NCI-H2107 treated with DMSO at 0.1 percent for 48 hours (cell line): ENCODE results near the gene TSSC4.

Experiments
- DNase-seq: peaks from one replicate; lab custom pipeline; 2025; ENCODE audit not compliant: unreplicated experiment; lab: John Stamatoyannopoulos, UW

Gene TSSC4

DNA sequence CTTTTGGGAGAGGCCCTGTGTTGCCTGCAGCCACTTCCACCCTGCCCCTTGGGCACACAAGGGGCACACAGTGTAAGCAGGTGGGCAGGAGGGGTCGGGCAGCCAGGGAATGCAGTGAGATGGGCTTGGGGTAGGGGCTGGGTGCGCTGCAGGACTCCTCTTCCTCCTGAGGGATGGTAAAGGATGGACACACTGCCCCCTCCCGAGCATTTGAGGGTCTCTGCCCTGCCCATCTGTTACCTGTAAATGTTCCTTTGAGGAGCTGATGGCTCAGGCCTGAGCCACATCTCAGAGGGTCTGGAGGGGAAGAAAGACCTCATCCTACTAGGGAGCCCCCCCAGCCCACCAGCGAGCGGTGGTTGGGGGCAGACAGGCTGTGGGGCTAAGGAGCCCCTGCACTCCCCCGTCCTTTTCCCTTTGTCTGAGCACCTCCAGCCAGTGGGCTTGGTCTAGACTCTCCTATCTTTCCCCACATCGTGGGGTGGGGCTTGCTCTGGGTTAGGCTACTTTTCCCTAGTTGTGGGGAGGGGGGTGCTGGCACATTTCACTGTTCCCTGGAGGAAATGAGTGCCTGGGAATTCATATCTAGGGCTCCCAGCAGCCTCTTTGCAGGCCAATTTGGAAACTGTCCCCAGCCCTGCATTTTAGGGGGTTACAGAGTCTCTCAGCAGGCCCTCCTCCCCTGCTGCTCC is 1.7 kb upstream of the TSSC4 start:
- no peak for DNase-seq

DNA sequence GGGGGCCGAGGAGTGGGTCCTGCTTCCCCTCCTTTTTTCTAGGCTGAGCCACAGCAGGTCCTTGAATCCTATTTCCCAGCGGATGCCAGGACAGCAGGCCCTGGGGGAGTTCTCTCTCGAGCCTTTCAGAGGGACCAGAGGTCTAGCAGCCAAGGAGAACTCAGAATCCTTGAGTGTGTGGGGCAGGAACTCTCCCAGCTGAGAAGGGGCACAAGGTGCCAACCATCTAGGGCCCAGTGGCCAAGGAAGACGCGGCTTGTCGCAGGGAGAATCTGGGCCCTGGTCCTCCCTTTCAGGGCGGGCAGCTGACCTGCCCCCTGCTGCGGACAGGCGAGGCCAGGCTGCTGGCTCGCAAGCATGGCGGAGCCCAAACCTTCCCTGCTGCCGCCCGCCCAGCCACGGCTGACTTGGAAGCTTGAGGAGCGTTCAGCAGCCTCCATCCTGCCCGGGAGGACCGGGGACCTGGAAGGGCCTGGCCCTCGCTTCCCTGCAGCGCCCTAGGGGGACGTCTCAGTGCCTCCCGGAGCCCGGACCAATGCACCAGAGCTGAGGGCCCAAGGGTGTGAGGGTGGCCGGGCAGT is 972 bp upstream of the TSSC4 start:
- no peak for DNase-seq

DNA sequence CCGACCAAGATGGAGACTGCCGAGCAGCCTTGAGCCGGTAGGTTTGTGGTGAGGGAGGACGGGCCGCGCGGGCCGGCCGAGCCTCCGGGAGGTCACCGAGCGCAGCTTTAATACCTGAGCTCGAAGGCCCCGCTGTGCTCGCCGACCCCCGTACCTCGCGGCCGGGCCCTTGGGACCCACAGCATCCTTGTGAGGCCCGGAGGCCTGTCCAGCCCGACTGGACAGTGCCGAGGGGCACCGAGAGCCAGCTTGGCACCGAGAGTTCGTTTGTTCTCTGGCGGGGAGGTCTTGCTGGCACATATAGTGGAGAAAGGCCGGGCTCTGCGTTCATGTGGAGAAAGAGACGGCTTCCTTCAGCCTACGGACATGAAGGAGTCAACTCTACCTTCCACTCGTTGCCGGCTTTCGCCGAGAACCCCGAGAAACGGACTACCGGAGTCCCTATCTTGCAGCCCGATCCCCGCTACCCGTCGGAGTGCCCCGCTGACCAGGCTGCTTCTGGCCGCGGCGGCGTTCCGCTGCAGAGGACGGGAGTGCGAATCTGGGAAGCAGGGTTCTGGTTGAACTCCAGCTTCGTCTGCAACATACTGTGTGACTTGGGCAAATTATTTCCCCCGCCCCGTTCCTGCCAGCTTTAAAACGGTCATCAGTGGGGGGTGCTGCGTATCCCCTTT is 349 bp downstream of the TSSC4 start:
- DNase-seq, result no peak

DNA sequence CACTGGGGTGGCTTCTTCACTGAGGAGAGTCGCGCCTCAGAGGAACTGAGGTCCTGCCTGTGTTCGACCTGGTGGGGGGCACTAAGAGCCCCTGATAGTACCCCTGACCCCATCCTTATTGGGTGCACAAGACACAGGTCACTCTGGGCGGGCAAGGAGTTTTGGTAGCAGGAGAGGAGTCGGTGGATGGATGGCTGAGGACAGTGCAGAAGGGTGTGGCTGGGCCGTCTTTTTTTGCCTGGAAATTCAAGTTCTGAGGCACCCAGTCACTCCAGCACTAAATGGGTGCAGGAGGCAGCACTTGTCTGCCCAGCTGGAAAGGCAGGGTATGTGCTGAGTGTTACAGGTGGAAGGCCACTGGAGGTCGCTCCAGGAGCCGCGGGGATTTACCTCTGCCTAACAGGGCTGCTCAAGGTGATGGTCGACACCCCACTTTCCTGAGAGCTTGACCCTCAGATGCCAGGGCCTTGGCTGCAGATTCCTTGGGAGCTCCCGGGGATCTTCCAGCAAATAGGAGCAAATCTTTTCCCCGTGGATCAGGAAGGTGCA is 960 bp downstream of the TSSC4 start:
- DNase-seq, result no peak

DNA sequence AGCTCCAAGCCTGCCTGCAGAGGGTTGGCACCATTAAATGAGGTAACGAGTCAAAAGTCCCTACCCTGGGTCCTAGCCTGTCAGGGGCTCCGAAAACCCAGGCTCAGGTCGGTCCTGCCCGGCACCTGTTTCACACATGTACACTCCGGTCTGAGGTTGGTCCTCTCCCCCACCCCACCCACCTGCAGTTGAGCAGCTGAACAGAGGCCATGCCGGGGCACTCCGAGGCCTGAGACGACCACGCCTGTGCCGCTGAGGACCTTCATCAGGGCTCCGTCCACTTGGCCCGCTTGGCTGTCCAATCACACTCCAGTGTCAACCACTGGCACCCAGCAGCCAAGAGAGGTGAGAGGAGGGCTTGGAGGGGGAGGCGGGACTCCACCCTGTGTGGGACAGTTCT is 1.6 kb downstream of the TSSC4 start:
- no peak for DNase-seq

GRCh38 chr11:2402890-2403645 is 2.5 kb downstream of the TSSC4 start:
- DNase-seq, result no peak

- DNase-seq, result no peak
Observed at GRCh38 chr11:2404735-2405196, 4.2 kb downstream of the TSSC4 start.

DNA sequence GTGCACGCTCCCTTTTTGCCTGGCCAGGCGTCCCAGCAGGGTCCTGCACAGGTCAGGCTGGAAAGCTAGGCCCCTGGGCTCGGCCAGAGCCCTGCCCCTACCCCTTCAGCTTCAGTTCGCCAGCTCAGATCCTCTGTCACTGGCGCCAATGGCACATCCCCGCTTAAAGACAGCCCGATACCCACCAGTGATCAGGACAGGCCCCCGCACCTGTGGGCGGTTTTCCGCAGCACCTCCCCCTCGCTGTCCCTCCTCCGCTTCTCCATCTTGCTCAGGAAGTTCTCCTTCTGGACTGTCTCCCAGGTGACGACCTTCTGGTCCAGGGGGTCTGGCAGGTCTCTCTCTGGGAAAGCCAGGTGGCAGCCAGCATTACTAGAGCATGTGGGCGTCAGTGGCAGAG is 5.9 kb downstream of the TSSC4 start:
- DNase-seq, result no peak

DNA sequence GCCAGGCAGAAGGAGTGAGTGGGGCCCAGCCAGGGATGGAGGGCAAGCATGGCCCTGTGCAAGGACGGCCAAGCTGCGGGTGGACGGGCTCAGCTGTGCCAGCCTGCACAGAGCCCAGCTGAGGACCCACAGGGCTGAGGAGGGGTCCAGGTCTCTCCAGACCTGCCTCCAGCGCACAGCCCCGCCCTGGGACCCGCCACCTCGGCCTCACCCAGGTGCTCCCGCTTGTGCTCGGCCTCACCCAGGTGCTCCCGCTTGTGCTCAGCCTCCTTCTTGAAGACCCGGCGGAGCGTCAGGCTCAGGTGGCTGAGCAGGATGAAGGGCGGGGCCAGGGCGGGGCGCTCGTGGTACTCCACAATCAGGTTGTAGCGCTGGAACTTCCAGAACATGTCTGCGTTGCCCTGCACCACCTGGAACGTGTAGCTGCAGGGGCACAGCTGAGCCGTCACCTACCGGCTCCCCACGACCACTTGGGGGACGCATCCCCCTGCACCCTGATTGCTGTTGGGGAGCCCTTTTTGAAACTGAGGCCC is 6.4 kb downstream of the TSSC4 start:
- DNase-seq, result no peak

DNA sequence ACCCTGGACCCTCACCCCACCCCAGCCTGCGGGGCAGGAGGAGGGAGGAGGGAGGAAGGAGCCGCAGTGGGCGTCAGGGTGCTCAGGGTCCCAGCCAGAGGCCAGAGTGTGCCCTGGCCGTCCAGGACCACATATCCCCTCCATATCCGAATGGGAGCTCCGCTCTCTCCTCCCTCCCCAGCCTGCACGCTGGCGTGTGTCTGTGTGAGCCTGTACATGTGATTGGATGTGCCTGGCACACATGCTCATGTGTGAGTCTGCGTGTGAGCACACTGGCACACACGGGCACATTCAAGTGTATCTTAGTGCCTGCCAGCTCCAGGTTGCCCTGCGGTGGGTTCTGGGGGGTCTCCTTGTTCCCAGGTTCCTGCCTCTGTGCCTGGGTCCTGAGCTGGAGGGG is 8.1 kb downstream of the TSSC4 start:
- no peak for DNase-seq

DNA sequence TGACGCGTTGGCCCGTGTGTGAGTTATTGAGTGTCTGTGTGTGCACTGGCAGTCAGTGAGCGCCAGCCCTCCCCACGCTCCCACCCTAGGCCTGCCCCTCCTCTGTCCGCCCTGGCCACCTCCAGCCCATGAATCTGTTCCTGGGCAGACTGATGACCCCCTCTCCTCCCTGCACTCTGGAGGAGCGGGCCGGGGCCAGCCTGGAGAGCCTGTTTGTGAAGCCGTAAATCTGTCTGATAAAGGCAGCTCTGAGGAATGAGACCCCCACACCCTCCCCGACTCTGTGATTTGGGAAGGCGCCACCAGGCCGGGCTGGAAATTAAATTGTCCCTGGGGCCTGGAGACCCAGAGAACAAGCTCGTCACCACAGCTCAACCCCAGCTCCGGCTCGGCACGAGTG is 8.6 kb downstream of the TSSC4 start:
- DNase-seq, result no peak

GRCh38 chr11:2409611-2410468 is 9.3 kb downstream of the TSSC4 start:
- no peak for DNase-seq

- no peak for DNase-seq
Observed at GRCh38 chr11:2410616-2411015, 10.1 kb downstream of the TSSC4 start.

DNA sequence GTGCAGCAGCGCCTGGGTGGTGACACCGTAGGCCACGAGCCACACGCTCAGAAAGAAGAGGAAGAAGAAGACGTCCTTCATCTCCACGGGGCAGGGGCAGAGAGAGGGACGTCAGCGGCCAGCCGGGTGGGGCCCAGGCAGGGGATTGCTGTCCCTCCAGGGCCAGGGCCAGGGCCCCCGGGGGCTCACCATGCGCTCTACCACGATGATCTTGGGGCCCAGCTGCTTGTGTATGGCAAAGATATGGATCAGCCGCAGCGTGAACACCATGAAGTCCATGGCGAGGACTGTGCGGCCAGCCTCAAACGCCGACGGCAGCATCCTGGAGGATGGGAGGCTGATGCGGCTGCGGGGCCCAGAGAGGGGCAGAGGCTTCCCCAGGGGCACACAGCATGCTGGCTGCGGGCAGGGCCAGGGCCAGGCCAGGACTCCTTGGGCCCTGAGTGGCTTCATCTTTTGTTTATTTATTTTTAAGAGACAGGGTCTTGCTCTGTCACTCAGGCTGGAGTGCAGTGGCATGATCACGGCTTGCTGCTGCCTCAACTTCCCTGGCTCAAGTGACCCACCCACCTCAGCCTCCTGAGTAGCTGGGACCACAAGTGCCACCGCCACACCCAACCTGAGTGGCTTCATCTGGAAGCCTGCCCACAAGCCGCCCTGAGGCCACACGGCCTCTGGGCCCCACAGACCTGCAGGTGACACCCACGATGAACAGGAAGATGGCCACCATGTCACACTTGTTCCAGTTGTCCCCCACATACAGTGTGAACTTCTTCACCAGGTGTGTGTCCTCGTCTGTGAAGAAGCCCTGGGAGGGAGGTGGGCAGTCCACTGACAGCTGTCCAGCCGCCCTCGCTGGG is 11.1 kb downstream of the TSSC4 start:
- no peak for DNase-seq

DNA sequence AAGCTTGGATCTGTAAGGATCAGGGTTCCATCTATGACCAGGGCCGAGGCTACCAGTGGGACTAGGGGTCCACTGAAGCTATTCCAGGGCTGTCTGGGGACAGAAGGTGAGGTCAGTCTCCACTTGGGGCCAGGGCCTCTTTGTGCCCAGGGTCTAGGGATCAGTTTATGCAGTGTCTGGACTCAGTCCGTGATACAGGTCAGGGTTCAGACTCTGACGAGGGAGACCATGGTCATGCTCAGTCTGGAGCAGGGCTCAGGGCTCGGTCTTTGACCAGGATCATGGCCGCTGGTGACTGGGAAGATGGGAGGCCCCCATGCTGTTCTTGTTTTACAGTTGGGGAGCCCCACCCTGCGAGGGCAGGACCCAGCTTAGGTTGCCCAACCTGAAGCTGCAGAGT is 11.8 kb downstream of the TSSC4 start:
- DNase-seq, result no peak

DNA sequence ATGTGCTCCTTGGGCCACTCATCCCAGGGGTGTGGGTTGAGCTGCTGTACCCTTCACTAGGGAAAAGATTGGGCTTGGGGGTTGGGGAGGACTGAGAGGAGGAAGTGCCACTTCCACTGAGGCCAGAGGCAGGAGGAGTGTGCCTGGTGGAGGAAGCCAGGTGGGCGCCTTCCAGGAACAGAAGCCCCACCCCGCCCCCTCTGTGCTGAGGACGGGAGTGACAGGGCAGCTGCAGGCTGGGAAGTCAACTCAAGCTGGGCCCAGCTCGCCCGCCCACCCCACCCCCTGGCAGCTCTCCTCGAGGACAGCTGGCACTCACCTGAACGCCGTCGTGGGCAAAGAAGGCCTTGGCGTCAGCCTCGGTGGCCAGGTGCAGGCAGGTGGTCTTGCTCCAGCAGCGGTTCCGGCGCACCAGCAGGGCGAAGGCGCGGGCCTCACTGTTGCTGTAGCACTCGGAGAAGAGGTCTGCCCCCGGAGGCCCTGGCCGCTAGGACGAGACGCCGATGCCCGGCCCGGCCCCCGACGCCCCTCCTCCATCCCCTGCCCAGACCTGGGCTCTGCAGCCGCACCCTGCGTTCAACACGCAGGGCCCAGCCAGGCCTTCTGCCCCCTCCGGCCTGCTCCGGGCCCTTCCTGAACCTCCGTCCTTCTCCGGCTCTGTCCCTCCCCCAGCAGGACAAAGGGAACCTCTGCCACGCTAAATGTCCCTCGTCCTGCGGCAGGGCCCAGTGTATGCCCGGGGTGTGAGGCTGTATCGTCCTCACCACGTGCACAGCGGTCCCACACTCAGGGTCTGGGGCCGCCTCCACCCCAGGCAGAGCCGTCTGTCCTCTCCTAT is 13.4 kb downstream of the TSSC4 start:
- DNase-seq, result no peak

DNA sequence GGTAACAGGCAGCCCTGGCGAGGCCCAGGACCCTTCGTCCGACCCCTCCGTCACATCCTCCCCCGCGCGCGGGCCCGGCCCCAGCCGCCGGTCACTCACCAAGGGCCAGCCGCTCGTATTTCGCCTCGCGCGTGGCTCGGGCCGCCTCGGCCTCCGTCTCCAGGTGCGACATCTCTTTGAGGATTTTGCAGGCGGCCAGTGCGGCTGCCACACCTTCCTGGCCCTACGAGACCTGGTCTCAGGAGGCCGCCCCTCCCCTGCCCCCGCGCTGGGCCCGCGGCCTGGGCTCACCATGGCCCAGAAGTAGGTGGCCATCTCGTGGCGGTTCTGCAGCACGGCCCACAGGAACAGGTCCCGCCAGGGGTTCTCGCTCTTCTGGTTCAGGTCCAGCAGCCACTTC is 14.1 kb downstream of the TSSC4 start:
- DNase-seq, result no peak

DNA sequence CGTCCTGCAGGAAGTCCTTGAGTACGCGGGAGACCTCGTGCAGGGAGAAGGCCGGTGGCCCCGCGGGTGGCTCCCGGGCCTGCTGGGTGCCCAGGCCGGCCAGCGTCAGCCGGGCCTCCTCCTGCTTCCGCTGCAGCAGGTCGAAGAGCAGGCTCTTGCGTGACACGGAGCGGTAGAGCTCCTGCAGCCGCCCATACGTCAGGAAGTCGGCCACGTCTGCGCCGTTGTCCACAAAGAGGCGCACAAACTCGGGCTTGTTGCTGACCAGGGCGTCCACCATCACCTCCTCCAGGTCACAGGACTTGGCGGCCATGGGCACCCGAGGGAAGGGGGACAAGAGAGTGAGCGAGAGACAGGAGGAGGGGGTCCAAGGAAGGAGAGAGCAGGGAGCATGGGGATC is 14.6 kb downstream of the TSSC4 start:
- no peak for DNase-seq
